ENCODE measurements around the gene FBLN5.
A peak's percentile ranks its signal among the peaks of the same experiment; 100 is the strongest.
"Not testable (repeated sequence)": the region's sequence is repeated elsewhere in the genome, so short reads cannot be mapped to it uniquely, and the experiment has no call there.

The FBLN5 gene

DNA sequence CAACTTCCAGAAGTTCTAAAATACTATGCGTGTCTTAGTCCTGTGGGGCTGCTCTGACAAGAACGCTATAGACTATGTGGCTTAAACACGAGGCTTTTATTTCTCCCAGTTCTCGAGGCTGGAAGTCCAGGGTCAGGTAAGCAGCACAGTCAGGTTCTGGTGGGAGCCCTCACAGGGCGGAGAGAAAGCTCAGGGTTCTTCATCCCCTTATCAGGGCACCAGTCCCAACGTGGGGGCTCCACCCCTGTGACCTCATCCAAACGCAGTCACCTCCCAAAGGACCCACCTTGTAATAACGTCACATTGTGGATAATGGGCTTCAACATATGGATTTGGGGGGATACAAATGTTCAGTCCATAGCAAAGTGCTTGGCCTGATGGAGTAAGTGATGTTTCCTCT is 43.0 kb downstream of the FBLN5 start:
- DNase-seq: no peak

DNA sequence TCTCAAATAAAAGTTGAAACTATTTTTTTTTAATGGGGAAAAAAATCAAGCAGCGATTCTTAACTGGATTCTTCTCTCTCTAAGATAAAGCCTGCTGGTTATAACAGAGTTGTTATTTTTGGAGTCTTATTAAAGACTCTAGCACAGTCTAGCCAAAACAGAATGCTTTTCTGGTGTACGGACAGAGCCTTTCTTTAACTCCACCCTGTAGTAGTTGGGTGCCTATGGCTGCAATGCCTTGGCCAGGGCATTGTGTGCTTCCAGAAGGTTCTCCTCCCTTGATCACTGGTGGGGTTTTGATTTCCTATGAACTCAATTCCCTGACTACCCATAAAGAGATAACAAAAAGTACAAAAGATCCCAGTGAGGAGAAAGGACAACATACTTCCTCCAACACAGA is 44.4 kb downstream of the FBLN5 start:
- DNase-seq: no peak

DNA sequence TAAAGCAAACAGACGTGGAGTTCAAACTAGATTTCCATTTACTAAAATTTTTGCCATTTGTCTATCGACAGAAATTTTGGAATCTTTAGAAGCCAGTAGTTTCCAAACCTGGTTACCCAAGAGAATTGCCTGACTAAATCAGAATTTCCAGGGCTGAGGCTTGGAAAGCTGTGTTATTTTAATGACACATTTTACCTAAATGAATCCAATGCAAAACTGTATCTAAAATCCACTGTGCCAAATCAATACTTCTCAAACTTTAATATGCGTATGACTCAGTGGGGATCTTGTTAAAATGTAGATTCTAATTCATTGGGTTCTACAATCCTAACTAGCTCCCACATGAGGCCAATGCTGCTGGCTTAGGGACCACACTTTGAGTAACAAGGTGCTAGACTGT is 45.2 kb downstream of the FBLN5 start:
- DNase-seq: no peak

DNA sequence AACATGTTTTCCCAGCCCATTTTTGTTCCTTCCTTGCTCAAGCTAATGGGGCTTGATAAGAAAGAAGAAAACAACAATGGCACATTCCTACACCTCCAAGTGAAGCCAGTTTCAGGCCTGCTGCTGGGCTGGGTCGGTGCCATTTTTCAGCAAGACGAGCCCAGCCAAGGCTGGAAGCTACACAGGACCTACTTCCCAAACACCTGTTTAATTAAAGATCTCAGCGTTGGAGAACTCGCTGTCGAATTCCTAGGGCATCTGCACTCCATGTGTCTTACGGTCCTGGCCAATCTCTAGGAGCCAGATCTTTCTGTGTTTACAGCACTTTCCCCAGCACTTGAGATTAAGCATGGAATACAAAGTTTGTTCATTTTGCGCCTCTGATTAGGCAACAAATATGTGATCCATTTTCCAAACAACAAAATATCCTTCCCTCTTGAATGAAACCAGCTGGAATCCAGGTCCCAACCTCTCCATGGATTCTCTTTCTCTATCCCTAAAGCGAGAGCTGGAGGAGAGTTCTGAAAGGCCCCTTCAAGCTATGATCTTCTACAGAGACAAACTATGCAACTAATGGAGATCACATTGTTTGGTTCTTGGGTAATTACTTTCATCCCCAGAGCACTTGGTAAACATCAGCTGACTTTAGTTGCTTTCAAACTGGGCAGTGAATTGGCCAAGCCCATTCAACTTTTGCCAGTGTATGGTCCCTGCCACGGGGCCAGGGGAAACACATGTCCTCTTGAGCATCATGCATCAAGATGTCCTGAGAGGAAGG is 45.9 kb downstream of the FBLN5 start:
- no peak for DNase-seq

DNA sequence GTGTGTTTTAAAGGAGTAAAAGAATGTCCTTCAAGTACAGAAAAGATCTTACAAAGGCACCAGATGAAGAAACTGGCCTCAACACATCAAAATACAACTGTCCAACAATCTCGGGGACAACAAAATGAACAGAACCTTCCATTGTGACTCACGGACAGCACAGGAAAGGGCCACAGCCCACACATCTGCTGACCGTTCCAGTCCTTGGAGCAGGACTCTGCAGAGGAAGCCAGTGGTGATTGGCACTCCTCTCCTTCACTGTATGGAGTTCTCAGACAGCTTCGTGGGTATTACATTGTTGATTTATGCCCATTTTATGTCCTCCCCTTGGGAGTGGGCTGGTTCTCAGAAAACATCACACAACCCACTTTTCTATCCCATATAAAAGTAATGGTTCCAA is 47.7 kb downstream of the FBLN5 start:
- DNase-seq: peak; percentile 34 to 71

DNA sequence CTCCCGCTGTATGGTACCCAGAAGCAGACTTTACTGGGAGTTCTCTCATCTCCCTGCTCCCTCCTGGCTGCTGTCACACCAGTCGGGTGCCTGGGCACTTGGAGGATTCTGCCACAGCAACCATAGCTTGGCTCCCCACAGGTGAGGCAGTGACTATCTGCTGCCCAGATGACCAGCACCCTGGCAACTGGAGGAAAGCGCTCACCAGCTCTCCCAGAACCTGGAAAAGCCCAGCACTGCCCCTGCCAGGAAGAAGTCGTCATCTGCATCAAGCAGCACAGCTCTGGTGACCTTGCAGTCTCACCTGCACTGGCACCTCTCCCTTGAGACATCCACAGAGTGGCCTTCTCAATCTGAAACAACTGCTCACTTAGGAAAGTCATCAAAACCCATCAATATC is 48.3 kb downstream of the FBLN5 start:
- DNase-seq: no peak

DNA sequence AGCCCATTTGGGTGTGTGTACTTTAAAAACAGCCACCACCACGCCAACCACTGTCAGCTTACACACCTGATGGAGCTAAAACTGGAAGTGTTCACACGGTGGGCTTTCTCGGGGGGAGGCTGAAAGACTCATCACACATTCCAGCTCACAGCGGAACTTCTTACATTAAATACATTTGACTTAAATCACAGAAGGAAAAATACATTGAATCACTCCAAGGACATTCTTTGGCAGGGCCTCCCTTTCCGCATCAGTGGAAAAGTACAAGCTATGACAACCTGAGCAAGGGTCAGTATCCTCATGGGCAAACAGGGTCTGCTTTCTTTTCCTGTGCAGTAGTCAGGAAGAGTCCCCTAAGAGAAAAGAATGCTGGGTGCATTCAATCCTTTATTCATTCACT is 49.1 kb downstream of the FBLN5 start:
- no peak for DNase-seq

DNA sequence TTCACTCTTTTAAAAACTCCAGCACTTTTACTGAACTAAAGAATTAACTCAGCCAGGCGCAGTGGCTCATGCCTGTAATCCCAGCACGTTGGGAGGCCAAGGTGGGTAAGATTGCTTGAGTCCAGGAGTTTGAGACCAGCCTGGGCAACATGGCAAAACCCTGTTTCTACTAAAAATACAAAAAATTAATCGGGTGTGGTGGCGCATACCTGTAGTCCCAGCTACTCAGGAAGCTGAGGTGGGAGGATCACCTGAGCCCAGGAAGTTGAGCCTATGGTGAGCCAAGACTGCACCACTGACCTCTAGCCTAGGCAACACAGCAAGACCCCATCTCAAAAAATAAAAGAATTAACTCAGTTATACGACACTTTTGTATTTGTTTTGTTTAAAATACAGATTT is 49.8 kb downstream of the FBLN5 start:
- DNase-seq: not testable (repeated sequence)

DNA sequence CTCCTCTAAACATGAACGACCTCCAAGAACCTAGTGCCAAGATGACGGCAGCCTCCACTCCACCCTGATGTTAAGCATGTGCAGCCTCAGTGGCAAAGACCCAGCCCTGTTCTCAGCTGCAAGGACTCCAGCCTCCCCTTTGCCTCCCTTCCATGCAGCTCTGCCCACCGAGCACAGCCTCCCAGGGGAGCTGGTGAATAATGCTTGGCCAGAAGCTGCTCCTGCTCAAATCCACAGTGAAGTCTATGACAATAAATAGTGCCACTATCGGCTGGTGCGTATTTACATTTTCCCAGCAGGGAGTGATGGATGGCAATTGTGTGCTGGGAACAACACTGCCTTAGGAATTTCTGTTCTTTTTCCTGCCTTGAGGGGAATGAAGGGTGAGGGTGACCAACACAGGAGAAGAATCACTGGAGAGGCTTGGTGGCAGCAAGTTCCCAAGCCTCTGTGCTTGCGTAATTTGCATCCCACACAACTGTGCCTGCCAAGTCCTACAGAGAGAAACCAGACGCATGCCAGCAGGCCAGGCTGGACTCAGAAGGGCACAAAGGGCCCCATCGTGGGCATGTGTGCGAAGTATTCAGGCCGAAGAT is 50.3 kb downstream of the FBLN5 start:
- peak; percentile 60 to 82 for DNase-seq

DNA sequence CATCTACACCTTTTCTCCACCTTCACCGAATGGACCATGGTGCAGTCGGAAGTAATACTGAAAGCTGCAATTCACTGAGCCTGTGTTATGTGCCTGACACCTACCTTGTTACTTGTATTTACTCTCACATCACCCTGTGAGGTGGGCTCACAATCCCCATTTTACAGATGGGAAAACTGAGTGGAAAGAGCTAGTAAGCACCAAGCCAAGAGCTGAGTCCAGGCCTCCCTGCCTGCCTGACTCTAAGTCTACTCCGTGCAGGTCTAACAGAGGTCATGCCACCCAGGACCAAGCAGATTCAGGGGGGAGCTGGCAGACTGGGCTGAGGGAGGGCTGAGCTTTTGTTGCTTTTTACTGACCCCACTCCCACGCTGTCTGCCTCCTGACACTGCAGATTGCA is 51.1 kb downstream of the FBLN5 start:
- no peak for DNase-seq

DNA sequence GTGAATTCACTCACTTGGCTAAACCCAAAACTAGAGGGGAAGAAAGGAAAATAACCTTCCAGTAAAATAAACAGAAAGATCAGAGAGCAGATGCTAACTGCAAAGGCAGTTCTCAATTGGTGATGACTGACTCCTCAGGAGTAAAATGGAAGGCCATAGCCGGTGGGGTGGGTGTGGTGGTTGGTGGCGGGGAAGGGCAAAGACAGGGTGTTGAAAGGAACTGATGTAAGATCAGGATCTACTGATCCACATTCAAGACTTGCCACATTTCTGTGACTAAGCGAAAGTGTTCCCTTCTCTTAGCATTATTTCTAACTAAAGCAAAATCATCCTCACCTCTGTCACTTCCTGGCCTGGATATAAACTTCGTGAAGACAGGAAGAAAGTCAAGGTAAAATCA is 53.8 kb downstream of the FBLN5 start:
- peak; percentile 75 to 78 for DNase-seq

DNA sequence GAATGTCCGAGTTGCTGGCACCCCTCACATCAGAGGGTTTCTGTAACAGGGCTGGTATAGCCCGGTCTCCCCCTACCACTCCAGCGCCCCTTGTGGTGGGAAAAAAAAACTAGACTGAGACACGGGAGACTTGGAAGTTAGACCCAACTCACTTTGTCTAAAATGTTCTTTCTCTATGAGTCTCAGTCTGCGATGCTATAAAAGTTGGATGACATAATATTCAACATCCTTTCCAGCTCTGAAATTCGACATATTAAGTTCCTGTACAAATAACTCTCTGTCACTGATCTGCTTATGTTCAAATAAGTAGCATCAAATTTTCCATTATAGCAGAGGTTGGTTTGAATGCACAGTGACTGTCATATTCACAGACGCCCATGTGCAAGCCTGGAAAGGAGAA is 54.5 kb downstream of the FBLN5 start:
- no peak for DNase-seq

DNA sequence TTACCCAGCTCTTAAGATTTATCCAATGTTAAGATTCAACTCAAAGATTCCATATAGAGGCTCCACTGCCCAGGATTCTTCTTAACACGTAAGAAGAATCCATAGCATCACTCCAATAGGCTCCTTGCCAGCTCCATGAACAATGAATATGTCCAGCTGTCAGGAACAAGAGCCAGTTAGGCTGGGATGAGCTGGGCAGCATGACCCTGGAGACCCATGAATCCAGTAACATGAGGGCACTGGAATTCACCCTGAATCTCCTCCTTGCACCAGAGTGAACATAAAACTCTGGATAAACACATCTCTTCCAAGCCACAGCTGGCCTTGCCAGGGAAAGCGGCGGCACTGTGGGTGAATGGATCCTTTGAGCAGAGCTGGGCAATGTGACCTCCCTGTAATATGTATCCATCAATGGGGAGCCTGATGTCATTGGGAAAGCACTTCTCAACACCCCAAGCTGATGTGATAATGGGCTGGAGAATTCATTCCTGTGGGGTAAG is 55.7 kb downstream of the FBLN5 start:
- DNase-seq: no peak

DNA sequence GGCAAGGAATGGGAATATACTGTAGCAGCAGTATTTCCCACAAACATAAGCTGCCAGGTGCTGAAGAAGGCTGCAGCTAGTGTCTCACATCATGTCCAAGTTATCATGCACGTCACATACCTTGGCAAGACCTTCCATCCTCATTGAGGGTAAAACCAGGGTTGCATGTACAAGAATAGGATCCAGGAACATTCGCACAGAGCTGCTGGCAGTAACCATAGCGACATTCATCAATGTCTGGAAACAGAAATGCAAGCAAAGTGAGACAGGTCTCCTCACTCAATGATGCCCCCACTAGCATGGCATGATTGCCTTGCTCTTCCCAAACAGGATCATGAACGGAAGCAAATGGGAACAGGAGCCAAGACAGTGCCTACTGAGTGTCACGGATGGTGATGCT is 56.4 kb downstream of the FBLN5 start:
- no peak for DNase-seq

DNA sequence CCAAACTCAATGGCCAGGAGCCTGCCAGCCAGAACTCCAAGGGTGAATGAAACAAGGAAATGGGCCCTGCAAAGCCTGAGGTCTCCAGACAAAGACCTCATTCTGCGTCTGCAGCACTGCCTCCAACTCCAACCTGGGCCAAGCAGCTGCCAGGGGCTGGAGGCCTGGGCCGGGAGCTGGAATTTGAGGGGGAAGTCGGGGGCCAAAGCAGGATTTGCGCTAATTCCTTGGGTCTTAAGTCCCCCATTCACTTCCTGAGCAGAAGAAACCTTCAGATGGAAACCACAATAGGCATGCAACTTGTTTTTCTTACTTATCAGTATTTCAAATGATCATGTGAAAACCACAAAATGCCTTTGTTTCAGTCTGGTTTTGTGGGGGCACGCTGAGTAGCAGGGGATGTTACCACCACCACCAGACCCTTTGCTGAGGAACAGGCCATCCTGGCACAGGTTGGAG is 57.2 kb downstream of the FBLN5 start:
- no peak for DNase-seq

DNA sequence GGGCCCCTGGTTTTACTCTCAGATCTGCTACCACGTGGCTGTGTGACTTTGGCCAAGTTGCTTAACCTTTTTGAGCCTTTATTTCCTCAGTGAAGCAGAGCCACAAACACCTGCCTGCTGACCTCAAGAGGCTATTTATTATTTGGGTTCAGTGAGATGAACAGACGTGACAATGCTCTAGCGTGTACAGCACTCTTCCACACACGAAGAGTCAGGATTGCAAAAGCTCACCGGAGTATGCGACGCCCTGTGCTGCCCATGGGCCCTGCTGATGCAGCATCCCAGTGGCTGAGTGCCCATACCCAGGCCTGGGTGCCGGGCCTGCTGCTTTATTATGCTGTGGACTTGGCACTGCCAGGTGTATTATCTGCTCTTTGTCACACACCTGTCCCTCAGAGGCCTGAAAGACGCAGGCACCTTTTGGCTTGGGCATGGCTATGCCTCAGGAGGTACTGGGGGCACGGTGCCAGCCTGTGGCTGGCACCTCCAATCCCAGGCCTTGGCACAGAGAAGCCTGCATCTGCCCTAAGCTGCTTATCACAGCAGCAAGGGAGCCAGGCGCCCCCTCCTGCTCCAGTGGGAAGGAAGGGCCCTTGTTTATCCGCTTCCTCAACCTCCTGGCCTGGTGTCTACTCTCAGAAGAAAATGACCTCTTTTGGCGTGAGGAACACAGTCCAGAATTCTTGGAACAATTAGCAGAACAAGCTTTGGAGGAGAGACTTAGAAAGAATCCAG is 57.9 kb downstream of the FBLN5 start:
- no peak for DNase-seq

DNA sequence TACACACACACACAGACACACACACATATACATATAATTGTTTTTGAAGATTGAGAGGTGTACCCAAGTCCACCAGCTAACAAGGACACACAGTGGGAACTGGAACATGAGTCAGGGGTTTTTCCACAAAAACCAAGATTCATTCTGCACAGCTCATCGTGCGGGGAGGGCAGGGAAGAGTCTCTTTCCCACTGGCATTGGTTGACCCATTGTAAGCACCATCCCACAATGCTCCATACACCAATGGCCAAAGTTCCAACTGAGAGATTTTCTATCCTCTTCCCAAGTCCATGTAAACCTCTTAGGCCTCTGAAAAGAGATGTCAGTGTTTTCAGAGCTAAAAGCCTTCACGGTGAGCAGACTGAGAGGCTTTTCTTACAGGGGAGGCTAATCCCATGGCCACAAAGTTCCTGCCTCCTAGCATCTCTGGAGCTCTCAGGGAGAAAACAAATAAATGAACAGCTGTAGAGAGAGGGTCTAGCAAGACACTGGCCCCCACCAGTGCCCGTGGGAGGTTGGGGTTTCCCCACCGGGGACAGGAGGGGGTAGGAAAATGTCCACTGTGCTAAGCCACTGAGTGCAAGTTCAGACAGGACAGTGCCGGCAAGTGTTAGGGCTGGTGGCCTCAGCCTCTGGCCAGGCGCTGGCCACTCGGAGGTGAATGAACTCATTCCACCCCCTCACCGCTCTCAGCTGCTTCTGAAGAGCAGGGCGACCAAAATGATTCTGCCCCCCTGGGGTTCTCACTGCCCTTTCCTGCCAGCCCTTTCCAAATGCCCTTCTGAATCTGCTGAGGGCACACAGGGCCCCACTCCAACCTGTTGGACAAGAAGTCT is 58.6 kb downstream of the FBLN5 start:
- no peak for DNase-seq

DNA sequence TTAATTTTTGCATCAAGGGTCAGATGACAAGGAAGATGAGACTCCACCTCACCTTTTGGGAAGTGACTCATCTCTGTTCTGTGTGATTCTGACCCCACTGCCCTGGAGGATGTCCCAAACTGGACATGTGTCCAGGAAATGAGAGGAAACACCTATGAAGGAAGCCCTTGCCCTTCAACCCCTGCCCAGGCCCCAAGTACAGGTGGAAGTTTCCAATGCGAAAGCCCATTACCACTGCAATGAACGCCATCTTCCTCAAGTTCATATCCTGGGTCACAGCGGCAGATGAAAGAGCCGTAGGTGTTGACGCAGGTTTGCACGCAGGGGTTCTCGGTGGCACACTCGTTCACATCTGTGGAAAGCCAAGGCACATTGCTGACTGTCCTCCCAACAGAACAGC is 60.5 kb downstream of the FBLN5 start:
- no peak for DNase-seq

DNA sequence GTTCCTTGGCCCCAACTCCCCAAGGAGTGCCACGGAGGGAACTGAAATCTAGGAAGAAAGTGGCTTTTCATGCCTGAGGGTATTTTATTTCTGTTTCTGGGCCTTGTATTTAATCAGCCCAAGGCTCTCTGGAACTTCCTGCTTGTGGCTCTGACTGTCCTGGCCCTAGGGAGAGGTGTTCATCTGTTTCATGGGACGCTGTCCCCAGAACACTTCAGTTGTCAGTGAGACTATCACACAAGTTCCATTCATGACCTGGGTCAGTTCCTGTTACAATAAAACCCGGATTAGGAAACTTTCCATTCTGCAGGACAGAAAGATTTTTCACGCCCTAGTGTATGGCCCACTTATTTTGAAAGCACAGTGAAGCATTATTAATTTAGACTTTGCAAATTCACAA is 61.7 kb downstream of the FBLN5 start:
- DNase-seq: no peak

DNA sequence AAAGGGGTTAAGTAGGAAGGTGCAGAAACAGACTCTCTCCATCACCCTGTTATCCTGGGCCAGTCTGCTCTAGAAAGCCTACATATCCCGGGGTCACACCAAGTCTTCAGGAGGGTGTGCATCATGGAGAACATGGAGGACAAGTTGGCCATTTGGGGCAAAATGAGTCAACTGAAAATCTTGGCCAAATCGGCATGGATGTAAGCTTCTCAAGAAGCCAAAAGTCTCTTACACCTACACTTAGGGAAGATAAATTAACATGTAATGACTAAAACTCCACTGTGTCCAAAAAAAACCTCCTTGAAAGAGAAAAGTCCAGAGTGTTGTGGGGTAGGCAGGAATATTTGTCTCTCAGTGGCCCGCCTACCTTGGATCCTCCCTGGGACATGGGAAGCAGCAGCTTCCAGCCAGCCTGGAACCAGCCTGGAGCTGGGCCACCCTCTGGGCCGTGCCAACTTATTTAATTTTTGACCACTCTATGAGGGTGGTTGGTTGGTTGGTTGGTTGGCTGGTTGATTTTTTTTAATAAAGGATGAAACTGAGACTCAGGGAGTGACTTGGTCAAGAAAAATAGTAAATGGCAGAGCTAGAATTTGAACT is 62.3 kb downstream of the FBLN5 start:
- DNase-seq: no peak

DNA sequence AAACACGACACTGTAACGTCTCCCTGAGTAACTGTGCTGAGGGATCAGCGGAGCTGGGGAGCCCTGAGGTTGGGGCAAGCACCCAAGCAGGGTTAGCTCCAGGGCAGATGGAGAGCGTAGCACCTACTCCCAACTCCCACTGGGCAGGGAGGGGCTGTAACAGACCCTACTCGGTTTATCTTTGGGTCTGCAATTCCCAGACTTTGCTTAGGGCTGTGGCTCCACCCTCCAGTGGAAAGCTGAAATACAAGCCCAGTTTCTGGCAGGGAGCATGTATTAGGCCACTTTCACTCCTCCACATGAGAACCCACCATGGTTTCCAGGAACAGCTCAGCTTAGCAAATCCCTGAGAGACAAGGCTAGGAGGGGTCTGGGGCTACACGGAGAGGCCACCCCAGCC is 62.8 kb downstream of the FBLN5 start:
- DNase-seq: no peak

DNA sequence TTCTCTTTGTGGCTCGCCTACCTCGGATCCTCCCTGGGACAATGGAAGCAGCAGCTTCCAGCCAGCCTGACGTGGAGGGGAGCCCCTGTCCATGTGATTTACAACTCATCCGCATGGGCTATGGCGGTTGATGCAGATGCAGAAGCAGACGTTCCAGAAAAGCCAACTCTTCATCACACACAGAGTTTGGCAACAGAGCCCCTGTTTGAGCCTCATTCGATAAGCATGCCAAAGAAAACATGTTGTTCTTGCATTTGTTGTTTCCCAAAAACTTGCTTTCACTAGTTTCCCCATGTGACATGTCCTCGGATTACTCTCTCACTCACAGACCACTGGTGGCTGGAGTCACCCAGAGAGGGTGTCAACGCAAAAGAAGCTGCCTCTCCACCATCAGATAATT is 63.7 kb downstream of the FBLN5 start:
- DNase-seq: no peak
